ENCODE data around the gene TP53I3. TPM values are rescaled to one million over a fixed set of nuclear protein-coding genes. Genes with fewer than 3 reads are reported as not detected.

The TP53I3 gene
- polyA plus RNA-seq, 1 experiment, result 45.1 TPM

DNA sequence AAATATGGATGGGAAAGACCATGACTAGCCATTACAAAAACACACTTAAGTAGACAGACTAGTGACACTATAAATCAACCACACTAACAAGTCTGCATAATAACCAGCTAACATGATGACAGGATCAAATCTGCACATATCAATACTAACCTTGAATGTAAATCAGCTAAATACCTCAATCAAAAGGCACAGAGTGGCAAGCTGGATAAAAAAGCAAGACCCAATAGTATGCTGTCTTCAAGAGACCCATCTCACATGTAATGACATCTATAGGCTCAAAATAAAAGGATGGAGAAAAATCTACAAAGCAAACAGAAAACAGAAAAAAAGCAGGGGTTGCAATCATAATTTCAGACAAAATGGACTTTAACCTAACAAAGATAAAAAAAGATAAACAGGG is 22.2 kb upstream of the TP53I3 start:
- DNase-seq (ENCODE audit: low read depth), result no peak
- CTCF ChIA-PET, result interaction anchor here (0.9 kb wide), 1 partner anchor 23 kb away, joined by 3 read pairs; no protein-coding TSS in a partner anchor
- H3K4me3 ChIP-seq (ENCODE audit: low read depth, low read length), result no peak overlapping the region
- TF ChIP-seq, protein P1, sequence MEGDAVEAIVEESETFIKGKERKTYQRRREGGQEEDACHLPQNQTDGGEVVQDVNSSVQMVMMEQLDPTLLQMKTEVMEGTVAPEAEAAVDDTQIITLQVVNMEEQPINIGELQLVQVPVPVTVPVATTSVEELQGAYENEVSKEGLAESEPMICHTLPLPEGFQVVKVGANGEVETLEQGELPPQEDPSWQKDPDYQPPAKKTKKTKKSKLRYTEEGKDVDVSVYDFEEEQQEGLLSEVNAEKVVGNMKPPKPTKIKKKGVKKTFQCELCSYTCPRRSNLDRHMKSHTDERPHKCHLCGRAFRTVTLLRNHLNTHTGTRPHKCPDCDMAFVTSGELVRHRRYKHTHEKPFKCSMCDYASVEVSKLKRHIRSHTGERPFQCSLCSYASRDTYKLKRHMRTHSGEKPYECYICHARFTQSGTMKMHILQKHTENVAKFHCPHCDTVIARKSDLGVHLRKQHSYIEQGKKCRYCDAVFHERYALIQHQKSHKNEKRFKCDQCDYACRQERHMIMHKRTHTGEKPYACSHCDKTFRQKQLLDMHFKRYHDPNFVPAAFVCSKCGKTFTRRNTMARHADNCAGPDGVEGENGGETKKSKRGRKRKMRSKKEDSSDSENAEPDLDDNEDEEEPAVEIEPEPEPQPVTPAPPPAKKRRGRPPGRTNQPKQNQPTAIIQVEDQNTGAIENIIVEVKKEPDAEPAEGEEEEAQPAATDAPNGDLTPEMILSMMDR (IDR thresholded peaks at IDR 0.05; ENCODE audit: insufficient read depth, low read depth, low read length), result no peak
- H3K36me3 ChIP-seq (ENCODE audit: control insufficient read depth, insufficient read depth, low read length), result peaks cover 3% of the 10 kb centered on the region; the same call in 1 of the 2 replicates
- no peaks in the 10 kb centered on the region for H3K27me3 ChIP-seq (ENCODE audit: control insufficient read depth, insufficient read depth, low read length)
- POLR2A ChIA-PET, result no interaction called here

DNA sequence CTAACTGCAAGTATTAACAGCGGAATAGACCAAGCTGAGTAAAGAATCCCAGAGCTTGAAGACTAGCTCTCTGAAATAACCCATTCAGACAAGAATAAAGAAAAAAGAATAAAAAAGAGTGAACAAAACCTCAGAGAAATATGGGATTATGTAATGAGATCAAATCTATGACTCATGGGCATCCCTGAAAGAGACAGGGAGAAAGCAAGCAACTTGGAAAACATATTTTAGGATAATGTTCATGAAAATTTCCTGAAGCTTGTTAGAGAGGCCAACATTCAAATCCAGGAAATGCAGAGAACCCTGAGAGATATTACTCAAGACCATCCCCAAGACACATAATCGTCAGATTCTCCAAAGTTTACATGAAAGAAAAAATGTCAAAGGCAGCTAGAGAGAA is 21.2 kb upstream of the TP53I3 start:
- TF ChIP-seq, protein P1 (IDR thresholded peaks at IDR 0.05; ENCODE audit: insufficient read depth, low read depth, low read length), result no peak
- ChIA-PET CTCF (interaction anchor here (0.6 to 1.3 kb wide), 2 partner anchors 13 to 22 kb away, joined by 4 to 6 read pairs; partner anchors contain the start of gene TP53I3), POLR2A (no interaction called here)
- Histone ChIP-seq H3K4me3 (ENCODE audit: low read depth, low read length) (no peak overlapping the region), H3K27me3 (ENCODE audit: control insufficient read depth, insufficient read depth, low read length) (no peaks in the 10 kb centered on the region), H3K36me3 (ENCODE audit: control insufficient read depth, insufficient read depth, low read length) (peaks cover 3% of the 10 kb centered on the region; the same call in 1 of the 2 replicates)
- no peak for DNase-seq (ENCODE audit: low read depth)

DNA sequence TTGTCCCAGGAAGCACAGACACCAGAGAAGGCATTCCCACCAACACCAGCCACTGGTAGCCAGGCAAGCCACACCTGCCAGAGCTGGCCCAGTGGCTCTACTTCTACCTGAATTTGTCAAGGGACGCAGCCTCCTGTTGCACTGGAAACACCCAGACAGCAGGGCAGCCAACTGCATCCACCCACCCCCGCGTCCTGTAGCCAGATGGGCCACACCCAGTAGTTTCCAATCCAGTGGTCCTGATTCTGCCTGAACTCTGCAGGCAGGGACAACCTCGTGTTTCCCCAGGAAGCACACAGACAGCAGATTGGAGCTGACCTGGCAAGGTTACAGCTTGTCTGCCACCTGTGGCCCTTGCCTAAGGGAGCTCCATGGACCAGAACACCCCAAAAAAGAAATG is 20.3 kb upstream of the TP53I3 start:
- TF ChIP-seq, protein P1 (IDR thresholded peaks at IDR 0.05; ENCODE audit: insufficient read depth, low read depth, low read length), result no peak
- Histone ChIP-seq H3K36me3 (ENCODE audit: control insufficient read depth, insufficient read depth, low read length) (peaks cover 3% of the 10 kb centered on the region; the same call in 1 of the 2 replicates), H3K4me3 (ENCODE audit: low read depth, low read length) (no peak overlapping the region), H3K27me3 (ENCODE audit: control insufficient read depth, insufficient read depth, low read length) (no peaks in the 10 kb centered on the region)
- no peak for DNase-seq (ENCODE audit: low read depth)
- ChIA-PET POLR2A (no interaction called here), CTCF (interaction anchor here (1.3 kb wide), 1 partner anchor 21 kb away, joined by 6 read pairs; the partner anchor contains the start of gene TP53I3)

DNA sequence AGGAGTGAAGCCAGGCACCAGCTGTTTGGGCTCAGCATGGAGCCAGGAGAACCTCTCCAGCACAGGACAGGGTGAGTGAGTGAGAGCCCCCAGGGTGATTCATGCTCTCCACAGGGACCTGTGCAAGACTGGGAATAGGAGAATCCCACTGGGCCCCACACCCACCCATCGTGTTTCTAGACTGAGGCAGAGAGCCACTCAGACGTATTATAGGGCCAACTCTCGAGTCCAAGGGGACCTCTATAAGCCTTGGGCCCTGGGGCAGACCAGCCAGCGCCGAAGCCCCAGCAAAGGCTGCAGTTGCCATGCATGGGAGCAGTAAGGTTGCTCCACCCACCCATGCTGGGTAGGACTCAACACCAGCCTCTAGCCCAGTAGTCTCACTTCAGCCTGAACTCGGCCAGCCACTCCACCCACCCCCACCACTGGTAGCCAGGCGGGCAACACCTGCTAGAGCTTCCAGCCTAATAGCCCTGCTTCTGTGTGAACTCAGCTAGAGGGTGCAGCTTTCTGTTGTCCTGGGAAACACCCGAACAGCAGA is 19.5 kb upstream of the TP53I3 start:
- ChIA-PET POLR2A (no interaction called here), CTCF (no interaction called here)
- peaks cover 3% of the 10 kb centered on the region; the same call in 1 of the 2 replicates for H3K36me3 ChIP-seq (ENCODE audit: control insufficient read depth, insufficient read depth, low read length)
- H3K27me3 ChIP-seq (ENCODE audit: control insufficient read depth, insufficient read depth, low read length), result no peaks in the 10 kb centered on the region
- DNase-seq (ENCODE audit: low read depth), result no peak
- no peak overlapping the region for H3K4me3 ChIP-seq (ENCODE audit: low read depth, low read length)
- TF ChIP-seq, protein P1 (IDR thresholded peaks at IDR 0.05; ENCODE audit: insufficient read depth, low read depth, low read length), result no peak

DNA sequence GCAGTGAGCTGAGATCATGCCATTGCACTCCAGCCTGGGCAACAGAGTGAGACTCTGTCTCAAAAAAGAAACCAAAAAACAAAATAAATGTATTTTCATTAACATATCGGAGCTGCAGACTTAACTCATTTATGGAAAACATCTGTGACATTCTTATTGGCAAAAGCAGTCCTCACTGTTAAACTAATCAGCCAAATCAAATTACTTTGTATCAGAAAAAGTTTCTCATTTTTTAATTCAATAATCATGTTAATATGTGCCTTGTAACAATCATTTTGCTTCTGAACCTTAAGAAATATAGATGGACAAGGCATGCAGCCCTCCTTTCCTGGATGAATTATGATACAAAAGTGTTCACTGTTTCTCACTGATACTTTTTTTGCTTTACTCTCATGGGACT is 18.0 kb upstream of the TP53I3 start:
- POLR2A ChIA-PET, result no interaction called here
- Histone ChIP-seq H3K4me3 (ENCODE audit: low read depth, low read length) (no peak overlapping the region), H3K36me3 (ENCODE audit: control insufficient read depth, insufficient read depth, low read length) (peaks cover 3% of the 10 kb centered on the region; the same call in 1 of the 2 replicates), H3K27me3 (ENCODE audit: control insufficient read depth, insufficient read depth, low read length) (no peaks in the 10 kb centered on the region)
- TF ChIP-seq, protein P1 (IDR thresholded peaks at IDR 0.05; ENCODE audit: insufficient read depth, low read depth, low read length), result no peak
- CTCF ChIA-PET, result interaction anchor here (0.6 to 1.8 kb wide), 3 partner anchors 158 to 286 kb away, joined by 3 read pairs; no protein-coding TSS in a partner anchor
- DNase-seq (ENCODE audit: low read depth), result no peak

Data from BJ (cell line).